Epithelial cell of umbilical artery (primary cell): Measurements from ENCODE around the gene RING1. TPM values are rescaled to one million over a fixed set of nuclear protein-coding genes. Genes with fewer than 3 reads are reported as not detected.

Experiments used
- total RNA-seq: library from RNA; depleted of rRNA; stranded (reverse); fragments of >200 nt; gene quantifications from 2 replicates; pipeline ENCODE4 v1.2.3, GENCODE V29; 2014

RING1 gene
- 21.1 and 24.0 TPM in 2 replicates for total RNA-seq

GRCh38 chr6:33208091-33208967 lies at the start of gene RING1:
Gene RING1 (plus strand): TSS chr6:33208500. CDS start chr6:33208823, 323 bp downstream.

GRCh38 chr6:33192105-33192646 lies 16.1 kb upstream of the RING1 start, which contains the start of gene COL11A2:
Gene COL11A2 (minus strand): TSS chr6:33192467. CDS start chr6:33192240, 227 bp downstream.

GRCh38 chr6:33200219-33201146 lies 7.8 kb upstream of the RING1 start, which contains the start of the genes RXRB and SLC39A7:
Gene RXRB (minus strand): TSS chr6:33200665. CDS start chr6:33200476, 189 bp downstream.
Gene SLC39A7 (plus strand): TSS chr6:33200867. CDS start chr6:33201246, 379 bp downstream.

GRCh38 chr6:33204415-33205190 lies 3.7 kb upstream of the RING1 start, which contains the start of gene HSD17B8:
Gene HSD17B8 (plus strand): TSS chr6:33204655. CDS start chr6:33204669, 14 bp downstream.

Other genes with a start within 250 kb of the RING1 start
- 41.9 and 69.0 TPM in 2 replicates for gene BRD2, start 239.9 kb upstream of the RING1 start, total RNA-seq
- gene HLA-DOA, start 198.9 kb upstream of the RING1 start, total RNA-seq, result under 0.01 TPM in 1 of 2 replicates, not detected in the other
- 0.65 and 3.6 TPM in 2 replicates for gene HLA-DPA1, start 134.9 kb upstream of the RING1 start, total RNA-seq
- 20.1 and 23.1 TPM in 2 replicates for gene HLA-DPB1, start 132.5 kb upstream of the RING1 start, total RNA-seq
- gene COL11A2, start 16.0 kb upstream of the RING1 start, total RNA-seq, result under 0.01 and 0.15 TPM in 2 replicates
- gene RXRB, start 7.8 kb upstream of the RING1 start, total RNA-seq, result 17.9 and 18.5 TPM in 2 replicates
- gene SLC39A7, start 7.6 kb upstream of the RING1 start, total RNA-seq, result 94.4 and 109 TPM in 2 replicates
- gene HSD17B8, start 3.8 kb upstream of the RING1 start, total RNA-seq, result 11.0 and 12.3 TPM in 2 replicates
- 23.1 and 26.3 TPM in 2 replicates for gene VPS52, start 63.4 kb downstream of the RING1 start, total RNA-seq
- 2,997 and 4,260 TPM in 2 replicates for gene RPS18, start 63.6 kb downstream of the RING1 start, total RNA-seq
- gene B3GALT4, start 68.6 kb downstream of the RING1 start, total RNA-seq, result 1.6 and 3.3 TPM in 2 replicates
- gene WDR46, start 80.7 kb downstream of the RING1 start, total RNA-seq, result 106 and 144 TPM in 2 replicates
- 57.8 and 82.8 TPM in 2 replicates for gene PFDN6, start 81.1 kb downstream of the RING1 start, total RNA-seq
- 33.1 and 39.3 TPM in 2 replicates for gene RGL2, start 90.4 kb downstream of the RING1 start, total RNA-seq
- gene TAPBP, start 105.6 kb downstream of the RING1 start, total RNA-seq, result 37.7 and 46.4 TPM in 2 replicates
- gene ZBTB22, start 109.2 kb downstream of the RING1 start, total RNA-seq, result 12.3 and 12.8 TPM in 2 replicates
- 40.6 and 46.7 TPM in 2 replicates for gene DAXX, start 114.5 kb downstream of the RING1 start, total RNA-seq
- 30.2 and 37.4 TPM in 2 replicates for gene KIFC1, start 183.3 kb downstream of the RING1 start, total RNA-seq
- 7.5 and 10.0 TPM in 2 replicates for gene PHF1, start 202.5 kb downstream of the RING1 start, total RNA-seq
- gene CUTA, start 209.6 kb downstream of the RING1 start, total RNA-seq, result 43.2 and 60.5 TPM in 2 replicates
- 1.2 and 1.3 TPM in 2 replicates for gene SYNGAP1, start 211.6 kb downstream of the RING1 start, total RNA-seq
- gene ZBTB9, start 246.1 kb downstream of the RING1 start, total RNA-seq, result 4.6 and 4.9 TPM in 2 replicates